ENCODE data around the gene IHH.

DNA sequence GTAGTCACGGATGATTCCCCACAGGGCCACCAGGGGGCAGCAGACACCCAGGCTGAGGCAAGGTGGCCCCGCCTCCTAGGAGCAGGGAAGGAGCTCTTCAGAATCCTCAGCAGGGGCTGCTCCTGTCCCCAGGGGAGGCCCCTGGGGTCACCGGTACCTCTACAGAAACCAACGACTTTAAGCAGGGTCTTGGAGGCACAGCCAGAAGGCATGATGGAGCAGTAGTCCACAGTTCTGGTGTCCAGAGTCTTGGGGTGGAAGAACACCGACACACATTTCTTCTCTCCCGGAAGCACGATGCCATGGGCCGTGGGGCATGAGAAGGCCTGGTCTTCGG is 30.9 kb downstream of the IHH start:
- no peak for TF ChIP-seq POLR2A (IDR thresholded peaks at IDR 0.05; ENCODE audit: borderline replicate concordance, extremely low read depth, insufficient read depth, insufficient read length)
- TF ChIP-seq, protein P1, sequence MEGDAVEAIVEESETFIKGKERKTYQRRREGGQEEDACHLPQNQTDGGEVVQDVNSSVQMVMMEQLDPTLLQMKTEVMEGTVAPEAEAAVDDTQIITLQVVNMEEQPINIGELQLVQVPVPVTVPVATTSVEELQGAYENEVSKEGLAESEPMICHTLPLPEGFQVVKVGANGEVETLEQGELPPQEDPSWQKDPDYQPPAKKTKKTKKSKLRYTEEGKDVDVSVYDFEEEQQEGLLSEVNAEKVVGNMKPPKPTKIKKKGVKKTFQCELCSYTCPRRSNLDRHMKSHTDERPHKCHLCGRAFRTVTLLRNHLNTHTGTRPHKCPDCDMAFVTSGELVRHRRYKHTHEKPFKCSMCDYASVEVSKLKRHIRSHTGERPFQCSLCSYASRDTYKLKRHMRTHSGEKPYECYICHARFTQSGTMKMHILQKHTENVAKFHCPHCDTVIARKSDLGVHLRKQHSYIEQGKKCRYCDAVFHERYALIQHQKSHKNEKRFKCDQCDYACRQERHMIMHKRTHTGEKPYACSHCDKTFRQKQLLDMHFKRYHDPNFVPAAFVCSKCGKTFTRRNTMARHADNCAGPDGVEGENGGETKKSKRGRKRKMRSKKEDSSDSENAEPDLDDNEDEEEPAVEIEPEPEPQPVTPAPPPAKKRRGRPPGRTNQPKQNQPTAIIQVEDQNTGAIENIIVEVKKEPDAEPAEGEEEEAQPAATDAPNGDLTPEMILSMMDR (IDR thresholded peaks at IDR 0.05 in 2 of 3, conservative IDR thresholded peaks at IDR 0.05 in 1 of 3; ENCODE audit: borderline replicate concordance in 1 of 3, insufficient read depth in 1 of 3, low read depth in 2 of 3, low read length in 2 of 3) = peak; percentile 92 to 97 (median 96)
- TF ChIP-seq POLR2AphosphoS5 (IDR thresholded peaks at IDR 0.05; ENCODE audit: low read depth, low read length) = no peak
- TF ChIP-seq, protein P2, sequence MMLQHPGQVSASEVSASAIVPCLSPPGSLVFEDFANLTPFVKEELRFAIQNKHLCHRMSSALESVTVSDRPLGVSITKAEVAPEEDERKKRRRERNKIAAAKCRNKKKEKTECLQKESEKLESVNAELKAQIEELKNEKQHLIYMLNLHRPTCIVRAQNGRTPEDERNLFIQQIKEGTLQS (IDR thresholded peaks at IDR 0.05) = no peak
- TF ChIP-seq, protein P3, sequence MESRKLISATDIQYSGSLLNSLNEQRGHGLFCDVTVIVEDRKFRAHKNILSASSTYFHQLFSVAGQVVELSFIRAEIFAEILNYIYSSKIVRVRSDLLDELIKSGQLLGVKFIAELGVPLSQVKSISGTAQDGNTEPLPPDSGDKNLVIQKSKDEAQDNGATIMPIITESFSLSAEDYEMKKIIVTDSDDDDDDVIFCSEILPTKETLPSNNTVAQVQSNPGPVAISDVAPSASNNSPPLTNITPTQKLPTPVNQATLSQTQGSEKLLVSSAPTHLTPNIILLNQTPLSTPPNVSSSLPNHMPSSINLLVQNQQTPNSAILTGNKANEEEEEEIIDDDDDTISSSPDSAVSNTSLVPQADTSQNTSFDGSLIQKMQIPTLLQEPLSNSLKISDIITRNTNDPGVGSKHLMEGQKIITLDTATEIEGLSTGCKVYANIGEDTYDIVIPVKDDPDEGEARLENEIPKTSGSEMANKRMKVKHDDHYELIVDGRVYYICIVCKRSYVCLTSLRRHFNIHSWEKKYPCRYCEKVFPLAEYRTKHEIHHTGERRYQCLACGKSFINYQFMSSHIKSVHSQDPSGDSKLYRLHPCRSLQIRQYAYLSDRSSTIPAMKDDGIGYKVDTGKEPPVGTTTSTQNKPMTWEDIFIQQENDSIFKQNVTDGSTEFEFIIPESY (IDR thresholded peaks at IDR 0.05; ENCODE audit: extremely low read depth, insufficient replicate concordance, low read length) = no peak
- no peak for TF ChIP-seq ZFX (IDR thresholded peaks at IDR 0.05)
- TF ChIP-seq SP1 (IDR thresholded peaks at IDR 0.05; ENCODE audit: low read depth) = no peak
- no peak for TF ChIP-seq EGR1 (IDR thresholded peaks at IDR 0.05; ENCODE audit: low read depth)
- TF ChIP-seq EZH2 (IDR thresholded peaks at IDR 0.05) = no peak
- TF ChIP-seq, protein P4, sequence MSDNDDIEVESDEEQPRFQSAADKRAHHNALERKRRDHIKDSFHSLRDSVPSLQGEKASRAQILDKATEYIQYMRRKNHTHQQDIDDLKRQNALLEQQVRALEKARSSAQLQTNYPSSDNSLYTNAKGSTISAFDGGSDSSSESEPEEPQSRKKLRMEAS (IDR thresholded peaks at IDR 0.05) = no peak
- TF ChIP-seq CEBPB (IDR thresholded peaks at IDR 0.05; ENCODE audit: low read depth) = no peak
- TF ChIP-seq, protein P5, sequence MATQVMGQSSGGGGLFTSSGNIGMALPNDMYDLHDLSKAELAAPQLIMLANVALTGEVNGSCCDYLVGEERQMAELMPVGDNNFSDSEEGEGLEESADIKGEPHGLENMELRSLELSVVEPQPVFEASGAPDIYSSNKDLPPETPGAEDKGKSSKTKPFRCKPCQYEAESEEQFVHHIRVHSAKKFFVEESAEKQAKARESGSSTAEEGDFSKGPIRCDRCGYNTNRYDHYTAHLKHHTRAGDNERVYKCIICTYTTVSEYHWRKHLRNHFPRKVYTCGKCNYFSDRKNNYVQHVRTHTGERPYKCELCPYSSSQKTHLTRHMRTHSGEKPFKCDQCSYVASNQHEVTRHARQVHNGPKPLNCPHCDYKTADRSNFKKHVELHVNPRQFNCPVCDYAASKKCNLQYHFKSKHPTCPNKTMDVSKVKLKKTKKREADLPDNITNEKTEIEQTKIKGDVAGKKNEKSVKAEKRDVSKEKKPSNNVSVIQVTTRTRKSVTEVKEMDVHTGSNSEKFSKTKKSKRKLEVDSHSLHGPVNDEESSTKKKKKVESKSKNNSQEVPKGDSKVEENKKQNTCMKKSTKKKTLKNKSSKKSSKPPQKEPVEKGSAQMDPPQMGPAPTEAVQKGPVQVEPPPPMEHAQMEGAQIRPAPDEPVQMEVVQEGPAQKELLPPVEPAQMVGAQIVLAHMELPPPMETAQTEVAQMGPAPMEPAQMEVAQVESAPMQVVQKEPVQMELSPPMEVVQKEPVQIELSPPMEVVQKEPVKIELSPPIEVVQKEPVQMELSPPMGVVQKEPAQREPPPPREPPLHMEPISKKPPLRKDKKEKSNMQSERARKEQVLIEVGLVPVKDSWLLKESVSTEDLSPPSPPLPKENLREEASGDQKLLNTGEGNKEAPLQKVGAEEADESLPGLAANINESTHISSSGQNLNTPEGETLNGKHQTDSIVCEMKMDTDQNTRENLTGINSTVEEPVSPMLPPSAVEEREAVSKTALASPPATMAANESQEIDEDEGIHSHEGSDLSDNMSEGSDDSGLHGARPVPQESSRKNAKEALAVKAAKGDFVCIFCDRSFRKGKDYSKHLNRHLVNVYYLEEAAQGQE (IDR thresholded peaks at IDR 0.05; ENCODE audit: low read depth) = no peak
